Uterus (tissue), 4 donors: ENCODE measurements around the gene CSF2. TPM values are rescaled to one million over a fixed set of nuclear protein-coding genes. Genes with fewer than 3 reads are reported as not detected.

Source experiments
- DNase-seq, 2 donors: peaks; one replicate each; pipeline ENCODE4 v3.0.0-alpha.2; 2019 to 2020
- H3K27ac ChIP-seq, 2 donors: fragments of 200-600 bp; sonication (generic); 1 replicate in 1 of 2; 2 replicates in 1 of 2; pipeline ENCODE4 v1.5.1; 2016 to 2018
- H3K27me3 ChIP-seq, 2 donors: fragments of 200-600 bp; sonication (generic); one replicate each; pipeline ENCODE4 v1.5.1; 2018 to 2019; ENCODE audit warnings: control low read depth in 1 of 2
- H3K36me3 ChIP-seq, 2 donors: fragments of 200-600 bp; sonication (generic); one replicate each; pipeline ENCODE4 v1.5.1; 2019; ENCODE audit warnings: control low read depth in 1 of 2
- H3K4me1 ChIP-seq, 2 donors: fragments of 200-600 bp; sonication (generic); one replicate each; pipeline ENCODE4 v1.5.1; 2018 to 2019; ENCODE audit warnings: control low read depth in 1 of 2
- H3K4me3 ChIP-seq, 2 donors: fragments of 200-600 bp; sonication (generic); 1 replicate in 1 of 2; 2 replicates in 1 of 2; pipeline ENCODE4 v1.5.1; 2018 to 2019; ENCODE audit warnings: mild to moderate bottlenecking in 1 of 2
- H3K9me3 ChIP-seq, 2 donors: fragments of 200-600 bp; sonication (generic); one replicate each; pipeline ENCODE4 v1.5.1; 2019; ENCODE audit warnings: control low read depth in 1 of 2
- CTCF ChIP-seq, 4 experiments: fragments of 200-600 bp in 2 of 4; fragments of 450-650 bp in 2 of 4; sonication (generic) in 2 of 4; IDR thresholded peaks; one replicate each; pipeline ENCODE4 v1.5.1; 2016 to 2019; ENCODE audit warnings: antibody characterized with exemption in 4 of 4, mild to moderate bottlenecking in 2 of 4, moderate library complexity in 1 of 4
- POLR2A ChIP-seq, 2 donors: fragments of 450-650 bp; IDR thresholded peaks; one replicate each; pipeline ENCODE4 v1.6.1; 2016; ENCODE audit warnings: antibody characterized with exemption in 2 of 2, mild to moderate bottlenecking in 1 of 2, moderate library complexity in 1 of 2
- intact Hi-C: fragments of 100-400 bp; cut with DNase I; formaldehyde crosslinking; loops from one replicate; pipeline ENCODE4 v1.15.1; 2023; ENCODE audit warnings: low total_unique reads
- total RNA-seq, 4 donors: library from RNA; depleted of rRNA in 3 of 4; stranded (reverse); fragments of >200 nt in 3 of 4; gene quantifications; one replicate each; pipeline versions ENCODE4 v1.1.0 to v1.2.4, GENCODE V29; 2014 to 2023
- donor health status: DM: yes; HTN: yes; CAD: no.

The CSF2 gene
- total RNA-seq, 4 donors from 2014 or later: not detected

DNA sequence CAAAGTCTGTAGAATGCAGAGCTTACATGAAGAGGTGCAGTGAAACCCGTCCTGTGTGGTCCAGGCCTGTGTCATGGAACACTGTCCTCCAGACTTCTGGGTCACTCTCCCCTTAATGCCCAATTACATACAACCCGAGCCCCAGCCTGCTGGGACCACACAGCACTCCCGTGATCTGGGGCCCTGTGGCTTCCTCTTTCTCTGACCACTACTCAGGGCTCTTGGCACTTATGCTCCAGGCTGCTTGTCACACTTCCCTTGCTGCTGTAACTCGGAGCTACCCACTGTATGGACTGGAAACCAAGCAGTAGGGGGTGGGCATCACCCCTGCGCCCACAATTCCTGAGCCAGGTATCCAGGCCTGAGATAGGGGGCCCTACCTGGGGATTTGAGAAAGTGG, 23.5 kb upstream of the CSF2 start:
- intact Hi-C loops: no loop called here
- H3K27me3 ChIP-seq: no peaks in the 10 kb centered on the region
- no peak overlapping the region for H3K27ac ChIP-seq
- peak in 1 of 2 donors; percentile 8 for DNase-seq
- H3K36me3 ChIP-seq: no peaks in the 10 kb centered on the region
- TF ChIP-seq CTCF (IDR thresholded peaks at IDR 0.05): no peak
- no peak for TF ChIP-seq POLR2A (IDR thresholded peaks at IDR 0.05)
- no peaks in the 10 kb centered on the region for H3K4me1 ChIP-seq
- H3K4me3 ChIP-seq: no peak overlapping the region
- no peaks in the 10 kb centered on the region for H3K9me3 ChIP-seq

GRCh38 chr5:132050661-132051552, 22.7 kb upstream of the CSF2 start:
- H3K4me1 ChIP-seq: no peaks in the 10 kb centered on the region
- H3K36me3 ChIP-seq: no peaks in the 10 kb centered on the region
- DNase-seq: no peak
- intact Hi-C loops: no loop called here
- H3K27ac ChIP-seq: no peak overlapping the region
- no peak overlapping the region for H3K4me3 ChIP-seq
- no peaks in the 10 kb centered on the region for H3K9me3 ChIP-seq
- no peaks in the 10 kb centered on the region for H3K27me3 ChIP-seq
- no peak for TF ChIP-seq CTCF (IDR thresholded peaks at IDR 0.05)
- TF ChIP-seq POLR2A (IDR thresholded peaks at IDR 0.05): no peak

- TF ChIP-seq CTCF (IDR thresholded peaks at IDR 0.05) (no peak), POLR2A (IDR thresholded peaks at IDR 0.05) (no peak)
- intact Hi-C loops: no loop called here
- Histone ChIP-seq H3K27ac (no peak overlapping the region), H3K4me1 (no peaks in the 10 kb centered on the region), H3K36me3 (no peaks in the 10 kb centered on the region), H3K4me3 (no peak overlapping the region), H3K27me3 (no peaks in the 10 kb centered on the region), H3K9me3 (no peaks in the 10 kb centered on the region)
- DNase-seq: no peak
Observed at GRCh38 chr5:132052520-132052919, 21.1 kb upstream of the CSF2 start.

GRCh38 chr5:132053483-132053882, 20.1 kb upstream of the CSF2 start:
- Histone ChIP-seq H3K36me3 (no peaks in the 10 kb centered on the region), H3K4me3 (no peak overlapping the region), H3K9me3 (no peaks in the 10 kb centered on the region), H3K4me1 (no peaks in the 10 kb centered on the region), H3K27ac (no peak overlapping the region), H3K27me3 (no peaks in the 10 kb centered on the region)
- intact Hi-C loops: no loop called here
- DNase-seq: no peak
- TF ChIP-seq POLR2A (IDR thresholded peaks at IDR 0.05) (no peak), CTCF (IDR thresholded peaks at IDR 0.05) (no peak)

- Histone ChIP-seq H3K4me3 (no peak overlapping the region), H3K27me3 (no peaks in the 10 kb centered on the region), H3K27ac (no peak overlapping the region), H3K36me3 (no peaks in the 10 kb centered on the region), H3K4me1 (no peaks in the 10 kb centered on the region), H3K9me3 (no peaks in the 10 kb centered on the region)
- DNase-seq: no peak
- intact Hi-C loops: no loop called here
- no peak for TF ChIP-seq CTCF (IDR thresholded peaks at IDR 0.05)
- no peak for TF ChIP-seq POLR2A (IDR thresholded peaks at IDR 0.05)
Observed at GRCh38 chr5:132054031-132054696, 19.4 kb upstream of the CSF2 start.
